K562 (cell line): ENCODE measurements around the gene PYGB. TPM values are rescaled to one million over a fixed set of nuclear protein-coding genes. Genes with fewer than 3 reads are reported as not detected.

ENCODE experiments used
- ATAC-seq: fragments of 200-7000 bp; cut with Tn5 transposase; 3 replicates; pipeline ENCODE4 v1.9.1; 2020; ENCODE audit warnings: moderate library complexity
- BruUV-seq: library from RNA; stranded (reverse); fragments of 400-500 nt; replicated peaks from 2 replicates; lab custom pipeline; 2021; lab: Mats Ljungman, UMichigan
- CTCF ChIA-PET: fragments of 300-600 bp; formaldehyde crosslinking; extraction: SDS; loops from one replicate; lab custom pipeline; 2021; ENCODE audit warnings: low intra/inter-chr PET ratio; lab: Yijun Ruan, JAX
- POLR2A ChIA-PET: fragments of 300-600, 350-650 bp; sonication (Branson Sonifier 250); formaldehyde crosslinking; extraction: SDS; loops from one replicate; lab custom pipeline; 2021; ENCODE audit warnings: antibody characterized with exemption, inconsistent platforms; lab: Yijun Ruan, JAX
- DNase-seq, 4 experiments: peaks; one replicate each; pipeline versions ENCODE4 v3.0.0 to v3.0.0-alpha.2; 2011 to 2018; ENCODE audit warnings: low spot score in 3 of 4, mixed read lengths in 3 of 4; ENCODE audit errors: extremely low read depth in 1 of 4
- FAIRE-seq: peaks from 2 replicates; lab custom pipeline; 2011; peaks lifted over from hg19 to GRCh38; lab: Jason Lieb, UNC
- H2AFZ ChIP-seq: 2 replicates; pipeline ENCODE4 v1.6.0; 2011; ENCODE audit warnings: low read depth, low read length, control low read depth, inconsistent platforms
- H3K27ac ChIP-seq: fragments of 200-600 bp; 3 replicates; pipeline ENCODE4 v1.8.0; 2011; ENCODE audit warnings: low read depth, mild to moderate bottlenecking, control low read depth, inconsistent platforms, low read length, moderate library complexity, mixed read lengths; ENCODE audit errors: extremely low read depth
- H3K27me3 ChIP-seq, 2 experiments: fragments of 300-600 bp in 1 of 2; 2 replicates in 1 of 2; 3 replicates in 1 of 2; pipeline versions ENCODE4 v1.6.0 to v1.8.0; 2011; ENCODE audit warnings: inconsistent platforms in 2 of 2, low read length in 2 of 2, mild to moderate bottlenecking in 1 of 2, mixed read lengths in 1 of 2, moderate library complexity in 1 of 2; ENCODE audit not compliant: control insufficient read depth in 2 of 2, insufficient read depth in 2 of 2
- H3K36me3 ChIP-seq: fragments of 300-600 bp; 3 replicates; pipeline ENCODE4 v1.8.0; 2011; ENCODE audit warnings: mild to moderate bottlenecking, low read length, inconsistent platforms; ENCODE audit not compliant: control insufficient read depth, insufficient read depth
- H3K4me1 ChIP-seq, 2 experiments: fragments of 200-600 bp in 1 of 2; replicated peaks in 1 of 2; 2 replicates in 1 of 2; 3 replicates in 1 of 2; pipeline versions ENCODE4 v1.5.1 to v1.8.0; 2011; ENCODE audit warnings: inconsistent platforms in 2 of 2, low read length in 2 of 2, mild to moderate bottlenecking in 1 of 2, mixed read lengths in 1 of 2, moderate library complexity in 1 of 2; ENCODE audit not compliant: control insufficient read depth in 2 of 2, insufficient read depth in 2 of 2
- H3K4me2 ChIP-seq: 2 replicates; pipeline ENCODE4 v1.6.1; 2011; ENCODE audit warnings: low read length, control low read depth, inconsistent platforms, mixed read lengths; ENCODE audit not compliant: insufficient read depth
- H3K4me3 ChIP-seq: fragments of 200-600 bp; sonication (generic), shearing (Covaris generic); 2 replicates; pipeline ENCODE4 v1.5.1; 2016; ENCODE audit warnings: control low read depth, inconsistent platforms
- H3K79me2 ChIP-seq: fragments of 200-600 bp; 3 replicates; pipeline ENCODE4 v1.8.0; 2011; ENCODE audit warnings: low read length, inconsistent platforms; ENCODE audit not compliant: control insufficient read depth, insufficient read depth
- H3K9ac ChIP-seq, 2 experiments: 2 replicates each; pipeline versions ENCODE4 v1.6.0 to v1.6.1; 2011; ENCODE audit warnings: low read depth in 2 of 2, low read length in 2 of 2, control low read depth in 1 of 2, inconsistent platforms in 1 of 2, mild to moderate bottlenecking in 1 of 2, mixed read lengths in 1 of 2; ENCODE audit not compliant: insufficient read depth in 1 of 2
- H3K9me1 ChIP-seq: one replicate; pipeline ENCODE4 v1.6.0; 2011; ENCODE audit warnings: inconsistent platforms, mild to moderate bottlenecking, low read length, moderate library complexity; ENCODE audit not compliant: control insufficient read depth, insufficient read depth
- H3K9me3 ChIP-seq: replicated peaks from 2 replicates; pipeline ENCODE4 v1.5.1; 2011; ENCODE audit warnings: low read depth, low read length, inconsistent platforms; ENCODE audit not compliant: control insufficient read depth, insufficient read depth
- H4K20me1 ChIP-seq: replicated peaks from 2 replicates; pipeline ENCODE4 v1.6.1; 2011; ENCODE audit warnings: low read length, inconsistent platforms, mixed read lengths; ENCODE audit not compliant: control insufficient read depth, insufficient read depth
- ATF3 ChIP-seq, 2 experiments: fragments of 450-650 bp in 1 of 2; sonication (generic) in 1 of 2; formaldehyde crosslinking in 1 of 2; IDR thresholded peaks in 1 of 2; conservative IDR thresholded peaks in 1 of 2; 2 replicates each; pipeline versions ENCODE4 v1.6.1 to v1.8.1; 2016 to 2023; ENCODE audit warnings: mild to moderate bottlenecking in 2 of 2, moderate library complexity in 2 of 2, inconsistent platforms in 1 of 2, missing genetic modification reagents in 1 of 2
- GTF2E2 ChIP-seq: fragments of 200-800 bp; sonication (Bioruptor generic); IDR thresholded peaks from 2 replicates; pipeline ENCODE4 v1.6.1; 2016; ENCODE audit warnings: missing genetic modification characterization, missing compliant biosample characterization
- HDAC2 ChIP-seq: fragments of 450-650 bp; IDR thresholded peaks from 2 replicates; pipeline ENCODE4 v1.6.1; 2016; ENCODE audit warnings: mild to moderate bottlenecking
- KDM5B ChIP-seq: fragments of 200-600 bp; sonication (generic); IDR thresholded peaks from 2 replicates; pipeline ENCODE4 v1.6.1; 2012; ENCODE audit warnings: low read depth, mild to moderate bottlenecking, moderate library complexity, low read length, control low read depth, inconsistent platforms; ENCODE audit not compliant: insufficient replicate concordance
- MAZ ChIP-seq, 2 experiments: fragments of 450-650 bp in 1 of 2; sonication (generic) in 1 of 2; formaldehyde crosslinking; IDR thresholded peaks in 1 of 2; conservative IDR thresholded peaks in 1 of 2; 2 replicates each; pipeline versions ENCODE4 v1.4.0 to v1.5.0; 2020; ENCODE audit warnings: mild to moderate bottlenecking in 1 of 2, missing genetic modification reagents in 1 of 2
- MEIS2 ChIP-seq: fragments of 450-650 bp; IDR thresholded peaks from 2 replicates; pipeline ENCODE4 v1.6.1; 2014; ENCODE audit warnings: mild to moderate bottlenecking; ENCODE audit not compliant: partially characterized antibody
- PBX2 ChIP-seq, 2 experiments: IDR thresholded peaks in 1 of 2; conservative IDR thresholded peaks in 1 of 2; 2 replicates each; pipeline ENCODE4 v1.6.1; 2016; ENCODE audit warnings: low read depth in 2 of 2, mild to moderate bottlenecking in 1 of 2, missing compliant biosample characterization in 1 of 2, missing genetic modification characterization in 1 of 2, moderate library complexity in 1 of 2
- PHTF2 ChIP-seq: fragments of 250-450 bp; sonication (Bioruptor Pico); IDR thresholded peaks from 2 replicates; pipeline ENCODE4 v1.5.0; 2021; ENCODE audit warnings: mild to moderate bottlenecking
- POU5F1 ChIP-seq: fragments of 150-350 bp; IDR thresholded peaks from 2 replicates; pipeline ENCODE4 v1.6.1; 2014; ENCODE audit warnings: borderline replicate concordance, low read length, low read depth, mild to moderate bottlenecking; ENCODE audit not compliant: partially characterized antibody
- TAF1 ChIP-seq: IDR thresholded peaks from 2 replicates; pipeline ENCODE4 v1.6.1; 2011; ENCODE audit warnings: mild to moderate bottlenecking, low read length, moderate library complexity; ENCODE audit not compliant: insufficient read depth, control insufficient read depth, severe bottlenecking; ENCODE audit errors: extremely low read depth
- WHSC1 ChIP-seq: IDR thresholded peaks from one replicate; pipeline ENCODE4 v1.6.1; 2012; ENCODE audit warnings: low read length, control low read depth, inconsistent platforms
- XRCC3 ChIP-seq: fragments of 450-650 bp; IDR thresholded peaks from 2 replicates; pipeline ENCODE4 v1.6.1; 2017; ENCODE audit warnings: mild to moderate bottlenecking, moderate library complexity
- ZBED1 ChIP-seq: IDR thresholded peaks from 2 replicates; pipeline ENCODE4 v1.6.1; 2014
- ZFP1 ChIP-seq: fragments of 450-650 bp; formaldehyde crosslinking; IDR thresholded peaks from 2 replicates; pipeline ENCODE4 v1.4.0; 2020; ENCODE audit warnings: mild to moderate bottlenecking, mixed read lengths
- ZNF280A ChIP-seq: fragments of 450-650 bp; IDR thresholded peaks from 2 replicates; pipeline ENCODE4 v1.6.1; 2018; ENCODE audit warnings: mild to moderate bottlenecking, low read depth; ENCODE audit not compliant: partially characterized antibody
- ZNF354B ChIP-seq: fragments of 250-450 bp; sonication (Bioruptor Pico); IDR thresholded peaks from 2 replicates; pipeline ENCODE4 v1.4.0; 2020
- WGBS: fragments of 100-300 bp; shearing (Covaris generic); methylation state at CpG from one replicate; pipeline ENCODE4 v1.1.6; 2016; ENCODE audit warnings: low coverage, mixed read lengths; ENCODE audit not compliant: insufficient coverage; ENCODE audit errors: missing lambda C conversion rate; 5-methylcytosine and 5-hydroxymethylcytosine counted together
- in situ Hi-C: fragments of 300-500 bp; cut with MboI; formaldehyde crosslinking; loops from 4 replicates; pipeline ENCODE4 v1.15.0; 2018; ENCODE audit warnings: inconsistent platforms, mixed read lengths
- intact Hi-C: fragments of 100-400 bp; cut with micrococcal nuclease; formaldehyde crosslinking; loops from 2 replicates; pipeline ENCODE4 v1.14.2; 2022
- polyA plus RNA-seq, 8 experiments: library from polyadenylated mRNA; depleted of rRNA in 4 of 8; stranded (reverse) in 5 of 8; unstranded in 3 of 8; fragments of >200 nt; fragmentation: Nextera tagmentation in 2 of 8; fragmentation: Illumina TruSeq in 1 of 8; extraction: Ambion mirVana in 2 of 8; extraction: Trizol in 1 of 8; gene quantifications; 2 replicates each; pipeline versions ENCODE4 v1.2.1 to v1.2.3, GENCODE V29; 2011 to 2014; ENCODE audit warnings: inconsistent platforms in 1 of 8, missing spikeins in 1 of 8
- total RNA-seq, 7 experiments: library from RNA; depleted of rRNA in 6 of 7; stranded (reverse); fragments of >200 nt in 6 of 7; fragmentation: Illumina TruSeq in 2 of 7; extraction: Trizol in 2 of 7; gene quantifications; 2 replicates each; pipeline versions ENCODE4 v1.2.1 to v1.2.3, GENCODE V29; 2011 to 2021; ENCODE audit warnings: low replicate concordance in 1 of 7

The PYGB gene
- total and polyA plus RNA-seq, 9 of the 15 experiments (the other 6 are each of a cell fraction or from before 2014, with no cell fraction given): 0.34 to 18.0 (median 9.8) TPM

GRCh38 chr20:25303292-25304024 is 55.6 kb downstream of the PYGB start:
- in situ Hi-C loops (no loop called here), intact Hi-C loops (no loop called here)
- no peaks in the 10 kb centered on the region for H4K20me1 ChIP-seq
- no peak overlapping the region for H3K27ac ChIP-seq
- ATAC-seq: no peak
- peaks cover 5 to 14% of the 10 kb centered on the region in 2 experiments; a peak in 3 of 5 replicates for H3K4me1 ChIP-seq
- POLR2A ChIA-PET: no interaction called here
- H3K4me3 ChIP-seq: no peak overlapping the region
- FAIRE-seq: no peak
- no peaks in the 10 kb centered on the region for H3K9me3 ChIP-seq
- DNase-seq: no peak
- H3K36me3 ChIP-seq: peaks cover 12% of the 10 kb centered on the region; the same call in 2 of the 3 replicates
- BruUV-seq: no TSS peak
- no peak overlapping the region for H2AFZ ChIP-seq
- 88% methylated on average over 4 of the region's 12 CpGs for WGBS
- H3K9me1 ChIP-seq: no peaks in the 10 kb centered on the region
- H3K9ac ChIP-seq: no peak overlapping the region
- CTCF ChIA-PET: no interaction called here
- no peaks in the 10 kb centered on the region for H3K79me2 ChIP-seq
- no peak overlapping the region for H3K4me2 ChIP-seq
- H3K27me3 ChIP-seq: no peaks in the 10 kb centered on the region
- TF ChIP-seq POU5F1: no peak
- TF ChIP-seq ZFP1 (CRISPR knock-in tag): no peak
- no peak for TF ChIP-seq MAZ (CRISPR knock-in tag; conservative IDR thresholded peaks at IDR 0.05 in 1 of 2, IDR thresholded peaks at IDR 0.05 in 1 of 2)
- TF ChIP-seq ZBED1: no peak
- no peak for TF ChIP-seq PBX2 (CRISPR knock-in tag; IDR thresholded peaks at IDR 0.05; ENCODE audit: low read depth)
- 0 out of 2 replicates have a peak, but pooled peaks have one; percentile 28 for TF ChIP-seq PBX2 (tag; conservative IDR thresholded peaks at IDR 0.05; ENCODE audit: low read depth)
- no peak for TF ChIP-seq TAF1
- TF ChIP-seq HDAC2: no peak
- peak; percentile 18 for TF ChIP-seq MEIS2
- no peak for TF ChIP-seq KDM5B
- TF ChIP-seq ATF3 (IDR thresholded peaks at IDR 0.05): no peak
- TF ChIP-seq ATF3 (CRISPR knock-in tag; conservative IDR thresholded peaks at IDR 0.05): no peak
- TF ChIP-seq GTF2E2 (tag): no peak
- no peak for TF ChIP-seq ZNF280A
- no peak for TF ChIP-seq PHTF2
- TF ChIP-seq ZNF354B (CRISPR knock-in tag): no peak
- TF ChIP-seq XRCC3: no peak
- TF ChIP-seq WHSC1: no peak
